HG02981 (cell line): ENCODE data around the gene PPM1H.
"Not testable (repeated sequence)": the region's sequence is repeated elsewhere in the genome, so short reads cannot be mapped to it uniquely, and the experiment has no call there.

Source experiments
- ATAC-seq: cut with Tn5 transposase; IDR thresholded peaks from one replicate; pipeline ENCODE4 v1.9.1; 2021; ENCODE audit warnings: mild to moderate bottlenecking, moderate library complexity; ENCODE audit not compliant: unreplicated experiment

PPM1H gene

GRCh38 chr12:62739266-62740015 lies 195.5 kb downstream of the PPM1H start:
- ATAC-seq, result no peak

GRCh38 chr12:62738616-62739015 lies 196.3 kb downstream of the PPM1H start:
- no peak for ATAC-seq

- no peak for ATAC-seq
Observed at GRCh38 chr12:62738105-62738504, 196.8 kb downstream of the PPM1H start.

GRCh38 chr12:62737615-62738014 lies 197.3 kb downstream of the PPM1H start:
- no peak for ATAC-seq

- ATAC-seq, result no peak
Observed at GRCh38 chr12:62737188-62737587, 197.8 kb downstream of the PPM1H start.

- no peak for ATAC-seq
Observed at GRCh38 chr12:62736596-62736995, 198.4 kb downstream of the PPM1H start.

- no peak for ATAC-seq
Observed at GRCh38 chr12:62732861-62733427, 202.0 kb downstream of the PPM1H start.

GRCh38 chr12:62731055-62731820 lies 203.7 kb downstream of the PPM1H start:
- ATAC-seq, result no peak

GRCh38 chr12:62730649-62731048 lies 204.3 kb downstream of the PPM1H start:
- no peak for ATAC-seq

- not testable (repeated sequence) for ATAC-seq
Observed at GRCh38 chr12:62729579-62730544, 205.1 kb downstream of the PPM1H start.

GRCh38 chr12:62728741-62729140 lies 206.2 kb downstream of the PPM1H start:
- ATAC-seq, result no peak

GRCh38 chr12:62726471-62726980 lies 208.4 kb downstream of the PPM1H start:
- no peak for ATAC-seq

GRCh38 chr12:62725781-62726180 lies 209.2 kb downstream of the PPM1H start:
- no peak for ATAC-seq

GRCh38 chr12:62724947-62725451 lies 210.0 kb downstream of the PPM1H start:
- ATAC-seq, result no peak

- no peak for ATAC-seq
Observed at GRCh38 chr12:62724285-62724684, 210.7 kb downstream of the PPM1H start.

GRCh38 chr12:62722971-62723680 lies 211.8 kb downstream of the PPM1H start:
- no peak for ATAC-seq

- ATAC-seq, result no peak
Observed at GRCh38 chr12:62720661-62721330, 214.2 kb downstream of the PPM1H start.

- ATAC-seq, result no peak
Observed at GRCh38 chr12:62720025-62720424, 214.9 kb downstream of the PPM1H start.

- no peak for ATAC-seq
Observed at GRCh38 chr12:62718762-62719426, 216.1 kb downstream of the PPM1H start.
